Measurements from ENCODE around the gene FGF23. TPM values are rescaled to one million over a fixed set of nuclear protein-coding genes. Genes with fewer than 3 reads are reported as not detected.

Gene FGF23
- total and polyA plus RNA-seq, 2 donors, result 0.05 to 0.27 TPM

DNA sequence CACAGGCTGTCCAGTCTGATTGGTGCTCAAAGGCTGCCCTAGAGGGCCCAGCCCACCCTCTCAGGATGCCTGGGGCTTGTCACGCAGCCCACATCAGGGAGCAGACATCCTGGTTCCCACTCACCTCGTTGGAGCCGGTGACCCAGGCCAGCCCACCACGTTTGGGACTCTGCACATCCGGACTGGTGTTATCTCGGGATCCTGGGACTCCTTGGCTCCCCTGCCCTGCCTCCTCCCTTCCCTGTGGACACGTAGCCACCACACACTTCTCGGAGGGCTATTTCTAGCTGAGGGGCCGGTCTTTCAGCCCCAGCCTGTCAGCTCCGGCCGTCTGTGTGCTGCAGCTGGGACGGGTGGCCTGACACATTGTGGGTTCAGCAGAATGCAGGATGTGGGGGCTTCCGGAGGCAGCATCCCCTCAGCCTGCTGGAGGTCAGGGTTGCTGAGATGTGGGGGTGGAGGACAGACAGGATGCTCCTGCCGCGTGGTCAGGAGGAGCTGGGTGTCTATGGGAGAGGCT is 12.8 kb upstream of the FGF23 start:
- 31% methylated on average over 15 of the region's 15 CpGs for WGBS
- H3K27ac ChIP-seq (ENCODE audit: low read depth in 1 of 2, low read length in 1 of 2), result no peak overlapping the region
- no peak overlapping the region for H3K4me3 ChIP-seq (ENCODE audit: low read length in 2 of 2)
- H3K36me3 ChIP-seq (ENCODE audit: control insufficient read depth in 2 of 2, insufficient read depth in 2 of 2, low read length in 1 of 2), result no peaks in the 10 kb centered on the region
- peaks cover 0 to 6% of the 10 kb centered on the region in 2 donors for H3K27me3 ChIP-seq (ENCODE audit: control insufficient read depth in 2 of 2, insufficient read depth in 1 of 2, low read length in 1 of 2)
- no peaks in the 10 kb centered on the region for H3K9me3 ChIP-seq (ENCODE audit: control insufficient read depth in 2 of 2, insufficient read depth in 1 of 2, low read length in 1 of 2)
- peaks cover 0 to 7% of the 10 kb centered on the region in 2 donors for H3K4me1 ChIP-seq (ENCODE audit: control insufficient read depth in 2 of 2, insufficient read depth in 2 of 2, low read length in 2 of 2)
- DNase-seq (ENCODE audit: low read depth in 6 of 9, low spot score in 9 of 9), result peak in 1 of 9 donors; percentile 15

DNA sequence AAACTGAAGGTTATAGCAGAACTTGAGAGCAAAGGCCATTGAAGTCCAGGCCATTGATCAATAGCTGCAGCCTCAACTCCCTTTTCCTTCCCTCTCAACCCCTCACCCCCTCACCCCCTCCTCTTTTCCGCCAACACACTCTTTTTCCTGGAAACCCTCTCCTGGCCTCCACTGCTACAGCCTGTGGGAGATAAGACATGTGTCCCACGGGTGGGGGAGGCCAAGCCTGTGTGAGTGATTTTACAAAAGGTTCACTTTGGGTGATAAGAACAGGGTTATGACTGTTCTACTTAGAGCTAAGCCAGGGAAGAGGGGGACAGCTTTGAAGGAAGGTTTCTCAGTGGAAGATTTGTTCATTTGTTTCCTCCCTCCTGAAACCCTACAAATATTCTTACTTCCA is 9.2 kb upstream of the FGF23 start:
- DNase-seq (ENCODE audit: low read depth in 6 of 9, low spot score in 9 of 9), result no peak
- Histone ChIP-seq H3K4me3 (ENCODE audit: low read length in 2 of 2) (no peak overlapping the region), H3K36me3 (ENCODE audit: control insufficient read depth in 2 of 2, insufficient read depth in 2 of 2, low read length in 1 of 2) (no peaks in the 10 kb centered on the region), H3K27me3 (ENCODE audit: control insufficient read depth in 2 of 2, insufficient read depth in 1 of 2, low read length in 1 of 2) (peaks cover 0 to 6% of the 10 kb centered on the region in 2 donors), H3K4me1 (ENCODE audit: control insufficient read depth in 2 of 2, insufficient read depth in 2 of 2, low read length in 2 of 2) (peaks cover 0 to 7% of the 10 kb centered on the region in 2 donors), H3K9me3 (ENCODE audit: control insufficient read depth in 2 of 2, insufficient read depth in 1 of 2, low read length in 1 of 2) (no peaks in the 10 kb centered on the region), H3K27ac (ENCODE audit: low read depth in 1 of 2, low read length in 1 of 2) (no peak overlapping the region)
- WGBS, result 71% methylated on average over 2 of the region's 2 CpGs

DNA sequence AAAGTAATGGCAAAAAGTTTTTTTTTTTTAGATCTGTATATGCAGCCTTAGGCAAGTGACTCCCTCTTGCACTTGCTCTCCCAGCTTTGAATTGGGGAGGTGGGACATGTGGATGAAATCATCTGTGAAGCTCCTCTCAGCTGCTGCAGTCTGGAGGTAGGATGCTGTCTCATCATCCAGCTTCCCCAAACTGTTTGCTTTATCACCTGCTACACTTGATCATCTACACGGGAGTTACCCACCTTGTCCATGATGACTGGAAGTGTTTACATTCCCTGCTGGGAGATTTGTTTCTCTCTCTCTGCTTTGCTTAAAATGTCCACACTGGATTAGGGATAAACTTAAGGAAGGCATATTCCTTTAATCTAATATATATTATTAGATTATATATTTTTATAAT is 8.5 kb upstream of the FGF23 start:
- Histone ChIP-seq H3K4me3 (ENCODE audit: low read length in 2 of 2) (no peak overlapping the region), H3K36me3 (ENCODE audit: control insufficient read depth in 2 of 2, insufficient read depth in 2 of 2, low read length in 1 of 2) (no peaks in the 10 kb centered on the region), H3K9me3 (ENCODE audit: control insufficient read depth in 2 of 2, insufficient read depth in 1 of 2, low read length in 1 of 2) (no peaks in the 10 kb centered on the region), H3K27ac (ENCODE audit: low read depth in 1 of 2, low read length in 1 of 2) (no peak overlapping the region), H3K4me1 (ENCODE audit: control insufficient read depth in 2 of 2, insufficient read depth in 2 of 2, low read length in 2 of 2) (peaks cover 0 to 7% of the 10 kb centered on the region in 2 donors), H3K27me3 (ENCODE audit: control insufficient read depth in 2 of 2, insufficient read depth in 1 of 2, low read length in 1 of 2) (peaks cover 0 to 6% of the 10 kb centered on the region in 2 donors)
- no peak for DNase-seq (ENCODE audit: low read depth in 6 of 9, low spot score in 9 of 9)
- WGBS, result 76% methylated on average over 1 of the region's 1 CpG

GRCh38 chr12:4387607-4388006 is 8.1 kb upstream of the FGF23 start:
- no peak overlapping the region for H3K4me3 ChIP-seq (ENCODE audit: low read length in 2 of 2)
- WGBS, result 96% methylated on average over 5 of the region's 5 CpGs

DNA sequence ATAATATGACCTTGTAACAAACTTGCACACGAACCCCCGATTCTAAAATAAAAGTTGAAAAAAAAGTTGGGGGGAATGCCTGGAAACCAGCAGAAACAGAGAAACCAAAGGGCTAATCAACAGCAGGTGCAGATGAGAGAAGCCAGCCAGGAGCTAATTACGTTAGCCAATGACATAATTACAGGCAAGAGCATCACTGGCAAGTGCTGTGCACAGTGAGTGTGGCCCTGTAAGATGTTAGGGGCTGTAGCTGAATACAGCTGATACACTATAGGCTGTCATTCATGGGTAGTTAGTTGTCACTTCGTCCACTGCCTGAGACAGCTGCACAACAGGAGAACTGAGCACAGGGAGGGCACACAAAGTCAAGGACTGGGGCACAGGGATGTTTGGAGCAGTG is 7.3 kb upstream of the FGF23 start:
- Histone ChIP-seq H3K4me1 (ENCODE audit: control insufficient read depth in 2 of 2, insufficient read depth in 2 of 2, low read length in 2 of 2) (no peaks in the 10 kb centered on the region), H3K4me3 (ENCODE audit: low read length in 2 of 2) (no peak overlapping the region), H3K27ac (ENCODE audit: low read depth in 1 of 2, low read length in 1 of 2) (no peak overlapping the region), H3K27me3 (ENCODE audit: control insufficient read depth in 2 of 2, insufficient read depth in 1 of 2, low read length in 1 of 2) (peaks cover 0 to 2% of the 10 kb centered on the region in 2 donors), H3K9me3 (ENCODE audit: control insufficient read depth in 2 of 2, insufficient read depth in 1 of 2, low read length in 1 of 2) (no peaks in the 10 kb centered on the region), H3K36me3 (ENCODE audit: control insufficient read depth in 2 of 2, insufficient read depth in 2 of 2, low read length in 1 of 2) (no peaks in the 10 kb centered on the region)
- DNase-seq (ENCODE audit: low read depth in 6 of 9, low spot score in 9 of 9), result no peak
- 94% methylated on average over 4 of the region's 4 CpGs for WGBS

More at GRCh38 chr12:4387607-4388006, 8.1 kb upstream of the FGF23 start:
- Histone ChIP-seq H3K27ac (ENCODE audit: low read depth in 1 of 2, low read length in 1 of 2) (no peak overlapping the region), H3K36me3 (ENCODE audit: control insufficient read depth in 2 of 2, insufficient read depth in 2 of 2, low read length in 1 of 2) (no peaks in the 10 kb centered on the region), H3K27me3 (ENCODE audit: control insufficient read depth in 2 of 2, insufficient read depth in 1 of 2, low read length in 1 of 2) (peaks cover 0 to 6% of the 10 kb centered on the region in 2 donors), H3K9me3 (ENCODE audit: control insufficient read depth in 2 of 2, insufficient read depth in 1 of 2, low read length in 1 of 2) (no peaks in the 10 kb centered on the region), H3K4me1 (ENCODE audit: control insufficient read depth in 2 of 2, insufficient read depth in 2 of 2, low read length in 2 of 2) (peaks cover 0 to 4% of the 10 kb centered on the region in 2 donors)
- no peak for DNase-seq (ENCODE audit: low read depth in 6 of 9, low spot score in 9 of 9)

GRCh38 chr12:4383304-4383865 is 3.9 kb upstream of the FGF23 start:
- no peaks in the 10 kb centered on the region for H3K36me3 ChIP-seq (ENCODE audit: control insufficient read depth in 2 of 2, insufficient read depth in 2 of 2, low read length in 1 of 2)
- no peak overlapping the region for H3K27ac ChIP-seq (ENCODE audit: low read depth in 1 of 2, low read length in 1 of 2)
- WGBS, result 84% methylated on average over 8 of the region's 8 CpGs
- H3K9me3 ChIP-seq (ENCODE audit: control insufficient read depth in 2 of 2, insufficient read depth in 1 of 2, low read length in 1 of 2), result no peaks in the 10 kb centered on the region
- H3K27me3 ChIP-seq (ENCODE audit: control insufficient read depth in 2 of 2, insufficient read depth in 1 of 2, low read length in 1 of 2), result peaks cover 0 to 22% of the 10 kb centered on the region in 2 donors
- DNase-seq (ENCODE audit: low read depth in 6 of 9, low spot score in 9 of 9), result peak in 2 of 9 donors; percentile 9 to 31
- no peaks in the 10 kb centered on the region for H3K4me1 ChIP-seq (ENCODE audit: control insufficient read depth in 2 of 2, insufficient read depth in 2 of 2, low read length in 2 of 2)
- H3K4me3 ChIP-seq (ENCODE audit: low read length in 2 of 2), result no peak overlapping the region

- H3K27ac ChIP-seq (ENCODE audit: low read depth in 1 of 2, low read length in 1 of 2), result no peak overlapping the region
- 92% methylated on average over 4 of the region's 4 CpGs for WGBS
- H3K27me3 ChIP-seq (ENCODE audit: control insufficient read depth in 2 of 2, insufficient read depth in 1 of 2, low read length in 1 of 2), result peaks cover 0 to 22% of the 10 kb centered on the region in 2 donors
- DNase-seq (ENCODE audit: low read depth in 6 of 9, low spot score in 9 of 9), result no peak
- no peaks in the 10 kb centered on the region for H3K4me1 ChIP-seq (ENCODE audit: control insufficient read depth in 2 of 2, insufficient read depth in 2 of 2, low read length in 2 of 2)
- no peaks in the 10 kb centered on the region for H3K36me3 ChIP-seq (ENCODE audit: control insufficient read depth in 2 of 2, insufficient read depth in 2 of 2, low read length in 1 of 2)
- H3K4me3 ChIP-seq (ENCODE audit: low read length in 2 of 2), result no peak overlapping the region
- no peaks in the 10 kb centered on the region for H3K9me3 ChIP-seq (ENCODE audit: control insufficient read depth in 2 of 2, insufficient read depth in 1 of 2, low read length in 1 of 2)
Observed at GRCh38 chr12:4380332-4380731, 820 bp upstream of the FGF23 start.

DNA sequence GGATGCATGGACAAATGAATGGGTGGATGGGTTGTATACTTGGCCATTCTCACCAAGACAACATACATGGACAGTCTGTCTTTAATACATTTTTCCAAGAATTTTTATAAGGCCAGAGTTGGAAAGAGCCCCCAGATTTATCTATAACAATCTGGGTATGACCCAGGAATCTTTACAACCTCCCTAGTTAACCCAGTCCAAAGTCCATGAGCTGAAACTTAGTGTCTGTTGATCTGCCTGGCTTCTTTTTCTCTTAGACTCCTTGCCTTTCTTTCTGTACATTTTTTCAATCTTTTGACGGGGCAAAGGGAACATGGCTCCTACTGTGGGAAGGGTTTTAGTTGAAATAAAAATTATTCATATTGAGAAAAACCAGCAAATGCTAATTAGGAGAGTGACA is 740 bp downstream of the FGF23 start:
- WGBS, result 92% methylated on average over 1 of the region's 1 CpG
- H3K4me1 ChIP-seq (ENCODE audit: control insufficient read depth in 2 of 2, insufficient read depth in 2 of 2, low read length in 2 of 2), result no peaks in the 10 kb centered on the region

GRCh38 chr12:4375449-4375848 is 4.1 kb downstream of the FGF23 start:
- DNase-seq (ENCODE audit: low read depth in 6 of 9, low spot score in 9 of 9), result no peak
- Histone ChIP-seq H3K27me3 (ENCODE audit: control insufficient read depth in 2 of 2, insufficient read depth in 1 of 2, low read length in 1 of 2) (peaks cover 0 to 20% of the 10 kb centered on the region in 2 donors), H3K36me3 (ENCODE audit: control insufficient read depth in 2 of 2, insufficient read depth in 2 of 2, low read length in 1 of 2) (no peaks in the 10 kb centered on the region), H3K4me3 (ENCODE audit: low read length in 2 of 2) (no peak overlapping the region), H3K27ac (ENCODE audit: low read depth in 1 of 2, low read length in 1 of 2) (no peak overlapping the region), H3K9me3 (ENCODE audit: control insufficient read depth in 2 of 2, insufficient read depth in 1 of 2, low read length in 1 of 2) (no peaks in the 10 kb centered on the region), H3K4me1 (ENCODE audit: control insufficient read depth in 2 of 2, insufficient read depth in 2 of 2, low read length in 2 of 2) (no peaks in the 10 kb centered on the region)
- WGBS, result 92% methylated on average over 6 of the region's 6 CpGs

More for the DNA sequence above, 740 bp downstream of the FGF23 start:
- Histone ChIP-seq H3K9me3 (ENCODE audit: control insufficient read depth in 2 of 2, insufficient read depth in 1 of 2, low read length in 1 of 2) (no peaks in the 10 kb centered on the region), H3K4me3 (ENCODE audit: low read length in 2 of 2) (no peak overlapping the region), H3K27me3 (ENCODE audit: control insufficient read depth in 2 of 2, insufficient read depth in 1 of 2, low read length in 1 of 2) (peaks cover 0 to 25% of the 10 kb centered on the region in 2 donors), H3K27ac (ENCODE audit: low read depth in 1 of 2, low read length in 1 of 2) (no peak overlapping the region), H3K36me3 (ENCODE audit: control insufficient read depth in 2 of 2, insufficient read depth in 2 of 2, low read length in 1 of 2) (no peaks in the 10 kb centered on the region)
- no peak for DNase-seq (ENCODE audit: low read depth in 6 of 9, low spot score in 9 of 9)

All from thymus (tissue), 11 donors.